ENCODE data around the gene TBC1D17.

The TBC1D17 gene

GRCh38 chr19:49862391-49863253, 14.9 kb upstream of the TBC1D17 start:
- no peak for DNase-seq

- DNase-seq, result no peak
Measured at GRCh38 chr19:49863254-49863934, 14.1 kb upstream of the TBC1D17 start.

GRCh38 chr19:49863935-49864320, 13.6 kb upstream of the TBC1D17 start:
- no peak for DNase-seq

GRCh38 chr19:49864890-49865289, 12.6 kb upstream of the TBC1D17 start:
- DNase-seq, result no peak

DNA sequence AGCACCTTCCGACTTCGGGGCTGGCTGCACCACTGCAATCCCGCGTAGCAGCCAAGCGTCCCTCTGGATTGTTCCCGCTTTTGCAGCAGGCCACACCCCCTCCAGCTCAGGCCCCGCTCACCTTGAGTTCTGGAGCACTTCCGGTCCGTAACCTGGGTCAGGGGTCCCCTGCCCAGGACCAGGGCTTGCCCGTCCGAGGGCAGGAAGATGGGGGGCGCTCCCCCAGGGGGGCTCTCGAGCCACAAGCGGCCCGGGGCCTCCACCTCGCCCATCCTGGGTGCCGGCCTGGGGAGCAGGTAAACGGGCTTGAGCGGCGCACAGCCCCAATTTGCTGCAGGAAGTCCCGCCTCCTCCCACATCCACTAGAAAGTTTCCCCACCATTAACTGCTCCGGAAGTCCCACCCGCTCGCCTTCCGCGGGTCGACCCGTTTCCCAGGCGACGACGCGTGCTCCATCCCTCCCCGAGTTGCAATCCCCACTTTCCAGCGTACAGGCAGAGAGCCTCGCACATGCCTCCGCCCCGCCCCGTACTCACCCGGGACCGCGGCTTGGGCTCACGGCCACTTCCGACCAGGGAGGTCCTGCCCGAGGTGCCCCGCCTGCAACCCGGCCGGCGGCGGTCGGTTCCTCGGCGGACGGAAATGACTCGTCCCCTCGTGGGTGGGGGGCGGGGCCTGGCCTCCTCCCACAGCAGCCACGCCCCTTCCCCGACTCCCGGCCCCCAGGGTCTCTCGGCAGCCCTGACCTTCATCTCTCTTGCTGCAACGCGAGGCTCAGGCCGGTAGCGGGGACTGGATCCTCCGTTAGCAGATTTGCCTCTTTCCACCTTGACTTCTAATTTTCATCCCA, 10.3 kb upstream of the TBC1D17 start, which contains the start of gene PNKP:
PNKP (minus strand) TSS at position 644 of the 850 bp plus-strand sequence; CDS start at position 272, 372 bp downstream.
- peak; percentile 97 for DNase-seq

DNA sequence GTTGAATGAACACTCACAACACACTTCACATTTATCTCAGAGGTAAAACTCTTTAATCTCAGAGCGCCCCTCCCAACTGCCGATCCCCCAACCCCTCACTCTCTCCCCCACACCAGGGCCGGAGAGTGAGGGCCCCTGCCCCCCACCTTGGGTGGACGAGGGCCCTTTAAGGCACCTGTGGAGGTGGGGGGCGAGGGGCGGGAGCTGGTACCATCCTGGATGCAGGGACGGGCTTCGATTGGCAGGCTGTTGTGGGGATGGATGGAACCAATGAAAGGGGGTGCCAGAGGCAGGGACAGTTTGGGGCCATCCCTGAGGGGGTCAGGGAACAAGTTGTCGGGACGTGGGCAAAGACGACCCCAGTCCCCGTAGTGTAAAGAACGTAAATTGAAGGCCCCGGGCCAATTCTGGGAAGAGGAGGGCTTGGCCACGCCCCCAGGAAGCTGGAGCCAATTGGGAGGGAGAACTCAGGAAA, 8.5 kb upstream of the TBC1D17 start:
- no peak for DNase-seq

- DNase-seq, result peak; percentile 92
Measured at GRCh38 chr19:49869484-49870308, 7.8 kb upstream of the TBC1D17 start.

DNA sequence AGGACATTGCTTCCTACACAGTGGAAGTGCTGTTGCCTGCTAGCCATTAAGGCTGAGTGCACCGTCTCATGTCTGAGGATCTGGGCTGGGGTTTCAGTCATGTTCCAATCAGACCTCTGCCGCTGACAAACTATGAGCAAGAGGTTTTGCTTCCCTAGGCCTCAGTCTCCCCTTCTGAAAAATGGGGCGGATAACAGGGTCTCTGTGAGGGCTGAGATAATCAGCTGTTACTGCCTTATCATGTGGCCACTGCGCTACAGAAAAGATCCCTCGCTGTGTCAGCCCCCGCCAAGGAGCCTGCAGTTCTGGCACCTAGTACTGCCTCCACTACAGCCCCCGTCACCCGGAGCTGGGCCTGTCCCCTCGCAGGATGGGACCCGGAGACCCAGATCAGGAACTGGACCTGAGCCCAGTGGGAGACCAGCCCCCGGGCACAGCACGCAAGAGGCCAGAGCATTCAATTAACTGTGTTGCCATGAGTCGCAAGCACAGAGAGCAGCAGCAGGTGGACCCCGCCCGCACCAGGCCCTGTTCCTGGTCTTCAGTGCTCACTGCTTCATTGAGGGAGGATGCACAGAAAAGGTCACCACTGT, 7.1 kb upstream of the TBC1D17 start:
- no peak for DNase-seq

- DNase-seq, result no peak
Measured at GRCh38 chr19:49871349-49871985, 6.0 kb upstream of the TBC1D17 start.

- no peak for DNase-seq
Measured at GRCh38 chr19:49872245-49873128, 5.0 kb upstream of the TBC1D17 start.

GRCh38 chr19:49873129-49873521, 4.4 kb upstream of the TBC1D17 start:
- no peak for DNase-seq

- DNase-seq, result no peak
Measured at GRCh38 chr19:49873834-49874233, 3.7 kb upstream of the TBC1D17 start.

GRCh38 chr19:49874503-49875157, 2.9 kb upstream of the TBC1D17 start:
- no peak for DNase-seq

DNA sequence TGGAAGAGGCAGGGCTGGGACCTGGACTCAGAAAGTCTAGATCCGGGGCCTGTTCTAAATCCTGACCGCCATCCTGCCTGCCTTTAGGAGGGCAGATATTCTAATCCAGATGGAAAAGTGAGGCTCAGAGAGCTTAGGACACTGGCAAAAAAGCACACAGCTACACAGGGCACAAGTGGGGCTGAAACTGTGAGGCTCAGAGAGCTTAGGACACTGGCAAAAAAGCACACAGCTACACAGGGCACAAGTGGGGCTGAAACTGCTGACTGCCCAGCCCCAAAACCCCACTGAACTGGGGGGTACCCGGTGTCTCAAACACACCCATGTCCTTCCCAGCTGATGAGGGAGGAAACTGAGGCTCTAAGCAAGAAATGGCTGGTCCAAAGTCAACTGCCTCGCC, 2.3 kb upstream of the TBC1D17 start:
- no peak for DNase-seq

- peak; percentile 59 for DNase-seq
Measured at GRCh38 chr19:49875857-49876421, 1.6 kb upstream of the TBC1D17 start.

GRCh38 chr19:49876422-49877019, 981 bp upstream of the TBC1D17 start:
- DNase-seq, result peak; percentile 96

- DNase-seq, result peak; percentile 98
Measured at GRCh38 chr19:49877879-49878743, 609 bp downstream of the TBC1D17 start.

- no peak for DNase-seq
Measured at GRCh38 chr19:49878744-49879070, 1.2 kb downstream of the TBC1D17 start.

Data from NK-92 treated with Interleukin-12 subunit alpha and Interleukin-12 subunit beta, amount 100 ng/mL, for 24 hours (cell line).